Measurements from ENCODE around the gene PTPRD.

DNA sequence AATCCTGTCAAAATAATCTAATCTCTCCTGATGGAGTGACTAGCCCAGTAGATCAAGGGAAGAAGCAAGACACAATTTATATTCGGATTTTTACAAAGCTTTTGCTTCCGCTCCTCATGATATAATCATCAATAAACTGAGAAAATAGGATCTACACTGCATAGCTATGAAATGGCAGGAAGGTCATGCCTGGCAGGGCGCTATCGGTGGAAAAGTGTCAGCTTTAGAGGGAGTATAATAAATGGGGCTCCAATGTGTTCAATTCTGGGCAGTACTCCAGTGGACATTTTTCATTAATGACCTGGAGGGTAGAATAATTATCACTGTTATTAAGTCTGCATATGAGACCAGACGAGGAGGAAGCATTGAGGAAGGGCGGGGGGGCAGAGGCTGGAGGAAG is 1799.9 kb downstream of the PTPRD start:
- TF ChIP-seq CTCF (conservative IDR thresholded peaks at IDR 0.05 in 1 of 2, IDR thresholded peaks at IDR 0.05 in 1 of 2; ENCODE audit: low read depth in 1 of 2, low read length in 2 of 2) (no peak), EZH2 (IDR thresholded peaks at IDR 0.05; ENCODE audit: low read length, missing control alignments) (no peak)

Data from fibroblast of lung (primary cell).